ENCODE measurements around the gene NFKBIB.

DNA sequence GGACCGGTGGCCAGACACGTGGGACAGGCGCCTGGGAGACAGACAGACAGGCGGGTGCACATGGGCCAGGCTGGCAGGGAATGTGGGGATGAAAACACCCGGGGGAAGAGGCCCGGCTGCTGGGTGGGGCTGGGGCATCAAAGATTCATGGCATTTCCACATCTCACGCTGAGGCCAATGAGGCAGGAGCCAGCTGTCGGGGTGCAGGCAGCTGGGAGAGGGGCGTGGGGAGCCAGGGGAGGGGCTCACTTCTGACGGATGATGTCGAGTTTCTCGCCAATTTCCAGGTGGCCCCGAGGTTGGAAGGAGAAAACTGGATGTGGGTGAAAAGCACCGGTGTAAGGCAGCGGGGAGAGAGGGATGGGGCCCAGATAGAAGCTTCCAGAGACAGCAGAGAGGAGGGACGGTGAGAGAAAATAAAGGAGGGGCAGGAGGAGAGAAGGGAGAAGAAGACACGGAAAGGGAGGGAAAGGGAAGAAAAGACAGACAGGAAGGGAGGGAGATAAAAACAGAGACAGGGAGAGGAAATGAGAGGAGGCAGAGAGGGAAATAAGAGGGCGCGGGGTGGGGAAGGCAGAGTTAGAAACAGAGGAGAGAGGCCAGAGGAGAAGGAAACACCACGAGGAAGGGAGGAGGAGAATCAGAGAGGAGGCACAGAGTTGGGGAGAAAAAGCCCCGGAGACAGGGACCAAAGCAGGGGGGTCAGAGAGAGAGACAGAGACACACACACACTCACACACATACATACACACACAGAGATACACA lies 20.2 kb downstream of the NFKBIB start:
- no peak for TF ChIP-seq POLR2AphosphoS5 (IDR thresholded peaks at IDR 0.05; ENCODE audit: borderline replicate concordance, low read depth, low read length)
- TF ChIP-seq EZH2 (IDR thresholded peaks at IDR 0.05) = no peak
- no peak for TF ChIP-seq FOXP2 (optimal IDR thresholded peaks at IDR 0.05; ENCODE audit: control extremely low read depth, extremely low read length, insufficient read depth)
